ENCODE measurements around the gene C1orf21.
A peak's percentile ranks its signal among the peaks of the same experiment; 100 is the strongest.
"Not testable (repeated sequence)": the region's sequence is repeated elsewhere in the genome, so short reads cannot be mapped to it uniquely, and the experiment has no call there.

Gene C1orf21, protein sequence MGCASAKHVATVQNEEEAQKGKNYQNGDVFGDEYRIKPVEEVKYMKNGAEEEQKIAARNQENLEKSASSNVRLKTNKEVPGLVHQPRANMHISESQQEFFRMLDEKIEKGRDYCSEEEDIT

GRCh38 chr1:184386312-184387068 is at the start of gene C1orf21:
Gene C1orf21 (plus strand): TSS chr1:184387029. CDS start chr1:184477510, 90,481 bp downstream.
- peak; percentile 97 for DNase-seq

DNA sequence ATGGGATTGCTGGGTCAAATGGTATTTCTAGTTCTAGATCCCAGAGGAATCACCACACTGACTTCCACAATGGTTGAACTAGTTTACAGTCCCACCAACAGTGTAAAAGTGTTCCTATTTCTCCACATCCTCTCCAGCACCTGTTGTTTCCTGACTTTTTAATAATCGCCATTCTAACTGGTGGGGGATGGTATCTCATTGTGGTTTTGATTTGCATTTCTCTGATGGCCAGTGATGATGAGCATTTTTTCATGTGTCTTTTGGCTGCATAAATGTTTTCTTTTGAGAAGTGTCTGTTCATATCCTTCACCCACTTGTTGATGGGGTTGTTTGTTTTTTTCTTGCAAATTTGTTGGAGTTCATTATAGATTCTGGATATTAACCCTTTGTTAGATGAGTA is 49.0 kb upstream of the C1orf21 start:
- not testable (repeated sequence) for DNase-seq

- no peak for DNase-seq
Measured at GRCh38 chr1:184340984-184341383, 45.8 kb upstream of the C1orf21 start.

- DNase-seq: no peak
Measured at GRCh38 chr1:184350573-184350972, 36.3 kb upstream of the C1orf21 start.

DNA sequence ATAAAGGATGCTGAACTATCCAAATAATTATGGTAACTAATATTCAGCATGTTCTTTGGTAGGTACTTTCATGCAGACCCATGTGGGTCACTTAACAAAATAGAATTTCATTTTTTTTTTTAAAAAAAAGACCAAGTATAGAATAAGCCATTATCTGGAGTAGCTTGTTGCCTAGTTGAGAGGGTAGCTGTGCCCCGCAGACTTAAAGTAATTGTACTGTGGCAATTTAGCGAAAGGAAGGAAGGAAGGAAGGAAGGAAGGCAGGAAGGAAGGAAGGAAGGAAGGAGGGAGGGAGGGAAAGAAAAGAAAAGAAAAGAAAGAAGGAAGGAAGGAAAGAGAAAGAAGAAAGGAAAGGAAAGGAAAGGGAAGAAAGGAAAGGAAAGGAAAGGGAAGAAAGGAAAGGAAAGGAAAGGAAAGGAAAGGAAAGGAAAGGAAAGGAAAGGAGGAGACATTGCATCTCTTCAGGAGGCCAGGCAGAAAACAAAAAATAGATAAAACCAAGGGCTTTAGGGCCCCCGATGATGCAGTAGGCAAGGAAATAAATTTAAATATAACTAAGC is 35.3 kb upstream of the C1orf21 start:
- no peak for DNase-seq

GRCh38 chr1:184352776-184353175 is 34.1 kb upstream of the C1orf21 start:
- DNase-seq: no peak

- no peak for DNase-seq
Measured at GRCh38 chr1:184354719-184355118, 32.1 kb upstream of the C1orf21 start.

- no peak for DNase-seq
Measured at GRCh38 chr1:184356891-184357290, 29.9 kb upstream of the C1orf21 start.

GRCh38 chr1:184358256-184358655 is 28.6 kb upstream of the C1orf21 start:
- no peak for DNase-seq

- DNase-seq: no peak
Measured at GRCh38 chr1:184359909-184360308, 26.9 kb upstream of the C1orf21 start.

GRCh38 chr1:184362876-184363275 is 24.0 kb upstream of the C1orf21 start:
- no peak for DNase-seq

GRCh38 chr1:184365699-184366098 is 21.1 kb upstream of the C1orf21 start:
- DNase-seq: no peak

DNA sequence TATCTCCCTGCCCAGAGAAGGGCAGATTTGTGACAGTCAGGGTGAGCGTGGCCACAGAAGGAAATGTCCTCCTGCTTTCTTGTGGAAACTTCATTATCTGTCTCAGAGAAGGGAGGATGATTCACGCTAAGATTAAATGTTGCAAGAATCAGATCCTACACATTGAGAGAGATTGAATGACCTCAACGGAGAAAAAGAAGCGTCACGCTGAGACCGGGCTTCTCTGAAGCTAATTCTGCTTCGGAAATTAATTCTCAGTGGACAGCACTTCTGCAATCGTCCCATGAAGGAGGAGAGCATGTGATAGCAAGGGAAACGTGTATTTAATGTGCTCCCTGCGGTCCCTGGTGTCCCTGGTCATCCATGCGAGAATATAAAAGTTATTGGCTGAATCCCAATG is 19.8 kb upstream of the C1orf21 start:
- DNase-seq: no peak

GRCh38 chr1:184367427-184368038 is 19.3 kb upstream of the C1orf21 start:
- DNase-seq: no peak

GRCh38 chr1:184368354-184368753 is 18.5 kb upstream of the C1orf21 start:
- DNase-seq: no peak

DNA sequence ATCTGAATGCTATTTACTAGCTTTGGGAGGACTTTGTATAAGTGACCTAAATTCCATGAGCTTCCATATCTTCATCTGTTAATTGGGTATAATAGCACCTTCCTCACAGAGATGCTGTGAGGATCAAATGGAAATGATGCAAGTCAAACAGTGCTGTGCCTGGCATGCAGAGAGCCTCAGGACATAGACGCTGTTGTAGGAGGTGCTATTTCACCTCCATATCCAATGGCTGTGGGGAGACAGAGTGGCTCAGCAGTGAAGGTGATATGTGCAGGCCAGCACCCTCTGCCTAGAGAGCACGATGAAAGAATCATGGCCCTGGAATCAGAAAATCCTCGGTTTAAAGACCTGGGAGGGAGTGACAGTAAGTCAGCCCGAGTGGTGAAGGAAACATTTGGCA is 16.0 kb upstream of the C1orf21 start:
- no peak for DNase-seq

GRCh38 chr1:184373155-184373554 is 13.7 kb upstream of the C1orf21 start:
- DNase-seq: no peak

GRCh38 chr1:184376369-184376768 is 10.5 kb upstream of the C1orf21 start:
- DNase-seq: no peak

DNA sequence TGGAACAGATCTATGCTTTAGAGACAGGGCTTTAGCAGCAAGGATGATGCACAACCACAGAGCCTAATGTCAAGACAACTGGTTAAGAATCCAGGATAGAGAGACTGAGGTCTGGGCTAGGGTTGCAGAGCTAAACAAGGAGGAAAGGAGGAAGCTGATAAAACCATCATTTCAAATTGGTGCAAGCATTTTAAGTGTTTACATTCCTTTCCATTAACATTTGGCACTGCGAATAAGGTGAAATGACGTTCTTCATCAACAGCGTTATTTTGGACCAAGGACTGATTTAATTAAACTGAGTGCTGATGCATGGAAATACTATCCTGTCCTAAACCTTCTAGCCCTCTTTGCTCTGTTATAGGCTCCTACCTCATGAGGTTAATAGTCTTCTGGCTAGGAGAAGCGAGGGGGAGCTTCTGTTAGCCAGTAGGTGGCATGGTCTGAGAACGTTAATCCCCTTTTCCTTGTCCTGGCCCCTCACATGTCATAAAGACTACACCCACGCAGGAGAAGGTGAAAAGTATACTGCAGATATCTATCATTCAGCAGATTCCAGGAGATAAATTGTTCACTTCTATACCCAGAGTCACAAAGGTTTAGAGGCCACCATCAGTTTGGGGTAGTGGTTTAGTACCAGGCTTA is 7.6 kb upstream of the C1orf21 start:
- DNase-seq: no peak

DNA sequence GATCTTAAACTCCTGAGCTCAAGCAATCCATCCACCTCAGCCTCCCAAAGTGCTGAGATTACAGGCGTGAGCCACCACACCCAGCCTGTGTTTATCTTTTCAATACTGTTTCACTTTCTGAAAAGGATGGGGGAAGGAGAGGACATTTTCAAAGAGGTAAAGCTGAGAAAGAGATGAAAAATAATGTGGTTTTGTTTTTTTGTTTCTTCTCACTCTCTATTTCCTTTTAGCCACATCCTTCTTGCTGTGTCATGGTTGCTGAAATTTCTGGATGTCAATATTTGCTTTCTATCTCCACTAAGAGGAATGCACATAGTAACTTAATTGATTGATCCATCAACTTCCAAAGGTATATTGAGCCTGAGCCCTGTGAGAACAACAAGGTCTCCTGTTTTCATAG is 6.4 kb upstream of the C1orf21 start:
- DNase-seq: no peak

GRCh38 chr1:184383772-184384323 is 3.0 kb upstream of the C1orf21 start:
- DNase-seq: no peak

- DNase-seq: peak; percentile 89
Measured at GRCh38 chr1:184385865-184386311, 941 bp upstream of the C1orf21 start.

DNA sequence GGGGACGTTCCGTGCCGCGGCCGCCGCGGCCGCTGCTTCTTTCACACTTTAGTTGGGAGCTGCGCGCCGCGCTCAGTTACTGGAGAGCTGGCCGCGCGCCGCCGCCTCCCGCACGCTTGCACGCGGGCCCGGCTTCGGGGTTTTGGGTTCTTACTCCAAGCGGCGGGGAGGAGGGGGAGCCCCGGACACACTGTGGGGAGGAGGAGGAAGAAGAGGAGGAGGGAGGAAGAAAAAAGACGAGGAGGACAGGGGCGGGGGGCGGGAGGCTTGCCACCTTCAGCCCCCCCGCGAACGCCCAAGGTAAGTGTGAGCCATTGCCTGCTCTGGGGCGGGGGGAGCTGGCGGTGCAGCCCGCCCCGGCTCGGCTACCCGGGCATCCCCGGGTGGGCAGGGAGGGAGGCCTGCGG is 243 bp downstream of the C1orf21 start:
- no peak for DNase-seq

Measured in eye (tissue), 1 donor.